GM12892 (cell line): ENCODE data around the gene MBD6.

ENCODE experiments used
- POLR2A ChIP-seq: IDR thresholded peaks from 2 replicates; pipeline ENCODE4 v1.6.1; 2011; ENCODE audit warnings: low read depth, low read length, control low read depth
- POLR2AphosphoS5 ChIP-seq: IDR thresholded peaks from 2 replicates; pipeline ENCODE4 v1.6.1; 2011; ENCODE audit warnings: low read depth, low read length, control low read depth

GRCh38 chr12:57473392-57473791 lies 49.2 kb upstream of the MBD6 start:
- TF ChIP-seq POLR2A = no peak
- no peak for TF ChIP-seq POLR2AphosphoS5
